HCT116 (cell line): ENCODE measurements around the gene RHOT1. TPM values are rescaled to one million over a fixed set of nuclear protein-coding genes. Genes with fewer than 3 reads are reported as not detected.
"Not testable (repeated sequence)": the region's sequence is repeated elsewhere in the genome, so short reads cannot be mapped to it uniquely, and the experiment has no call there.

Source experiments
- ATAC-seq: fragments of 200-7000 bp; cut with Tn5 transposase; 2 replicates; pipeline ENCODE4 v1.9.1; 2020; ENCODE audit warnings: mild to moderate bottlenecking, moderate library complexity
- BruUV-seq: library from RNA; stranded (reverse); fragments of 400-500 nt; replicated peaks from 2 replicates; lab custom pipeline; 2021; lab: Mats Ljungman, UMichigan
- CTCF ChIA-PET: fragments of 300-600 bp; sonication (Branson Sonifier 250); formaldehyde crosslinking; loops from one replicate; lab custom pipeline; 2021; ENCODE audit warnings: antibody characterized with exemption; lab: Charles Lee
- POLR2A ChIA-PET: fragments of 300-600, 350-600 bp; sonication (Branson Sonifier 250); formaldehyde crosslinking; loops from one replicate; lab custom pipeline; 2021; ENCODE audit warnings: antibody characterized with exemption; lab: Charles Lee
- RAD21 ChIA-PET, 2 experiments: fragments of 300-600 bp; sonication (Branson Sonifier 250); formaldehyde crosslinking; loops; one replicate each; lab custom pipeline; 2023; ENCODE audit warnings: low total read pairs in 2 of 2; ENCODE audit not compliant: uncharacterized antibody in 2 of 2, unreplicated experiment in 2 of 2, low non-redundant PET in 1 of 2; lab: Charles Lee
- DNase-seq: peaks from one replicate; pipeline ENCODE4 v3.0.0-alpha.2; 2010; ENCODE audit warnings: low read depth, low spot score
- H2AFZ ChIP-seq: fragments of 200-600 bp; shearing (Covaris generic), sonication (generic); 2 replicates; pipeline ENCODE4 v1.6.1; 2017; ENCODE audit warnings: low read depth, mixed run types, mixed read lengths, antibody characterized with exemption, low read length; ENCODE audit not compliant: poor library complexity, severe bottlenecking
- H3K27ac ChIP-seq: 2 replicates; pipeline ENCODE4 v1.5.1; 2012; ENCODE audit warnings: low read depth, low read length
- H3K27me3 ChIP-seq: fragments of 200-600 bp; sonication (generic); 2 replicates; pipeline ENCODE4 v1.6.1; 2016; ENCODE audit warnings: mixed run types, low read length, mixed read lengths; ENCODE audit not compliant: insufficient read depth
- H3K36me3 ChIP-seq, 2 experiments: fragments of 200-500 bp in 1 of 2; fragments of 200-600 bp in 1 of 2; sonication (Bioruptor generic) in 1 of 2; sonication (generic) in 1 of 2; 2 replicates each; pipeline versions ENCODE4 v1.5.1 to v1.6.1; 2014 to 2016; ENCODE audit warnings: low read length in 2 of 2, inconsistent platforms in 1 of 2, mixed read lengths in 1 of 2, mixed run types in 1 of 2; ENCODE audit not compliant: insufficient read depth in 2 of 2, control insufficient read depth in 1 of 2
- H3K4me1 ChIP-seq, 2 experiments: fragments of 200-600 bp in 1 of 2; sonication (generic) in 1 of 2; 2 replicates each; pipeline versions ENCODE4 v1.5.1 to v1.6.1; 2012 to 2017; ENCODE audit warnings: low read length in 2 of 2, inconsistent platforms in 1 of 2, mild to moderate bottlenecking in 1 of 2, mixed read lengths in 1 of 2, mixed run types in 1 of 2, moderate library complexity in 1 of 2; ENCODE audit not compliant: insufficient read depth in 2 of 2, control insufficient read depth in 1 of 2
- H3K4me2 ChIP-seq: fragments of 200-600 bp; sonication (generic); 2 replicates; pipeline ENCODE4 v1.6.1; 2017; ENCODE audit warnings: mixed run types, low read length, mixed read lengths
- H3K4me3 ChIP-seq, 2 experiments: fragments of 200-600 bp in 1 of 2; sonication (generic) in 1 of 2; replicated peaks in 1 of 2; 2 replicates each; pipeline ENCODE4 v1.5.1; 2011 to 2016; ENCODE audit warnings: low read length in 2 of 2, control low read depth in 1 of 2, low read depth in 1 of 2, mild to moderate bottlenecking in 1 of 2, mixed read lengths in 1 of 2, mixed run types in 1 of 2
- H3K79me2 ChIP-seq: fragments of 200-600 bp; sonication (generic); 2 replicates; pipeline ENCODE4 v1.6.1; 2017; ENCODE audit warnings: mild to moderate bottlenecking, mixed run types, low read length, moderate library complexity, mixed read lengths; ENCODE audit not compliant: insufficient read depth
- H3K9ac ChIP-seq: fragments of 200-600 bp; sonication (generic); 2 replicates; pipeline ENCODE4 v1.6.1; 2016; ENCODE audit warnings: low read length, mixed read lengths
- H3K9me2 ChIP-seq: fragments of 200-600 bp; sonication (generic), shearing (Covaris generic); 2 replicates; pipeline ENCODE4 v1.6.1; 2017; ENCODE audit warnings: mixed run types, mild to moderate bottlenecking, moderate library complexity; ENCODE audit not compliant: insufficient read depth
- H3K9me3 ChIP-seq, 2 experiments: fragments of 200-500 bp in 1 of 2; fragments of 200-600 bp in 1 of 2; sonication (Bioruptor generic) in 1 of 2; sonication (generic) in 1 of 2; 2 replicates each; pipeline ENCODE4 v1.6.1; 2014 to 2017; ENCODE audit warnings: low read length in 2 of 2, mixed read lengths in 2 of 2, inconsistent platforms in 1 of 2, low read depth in 1 of 2, mild to moderate bottlenecking in 1 of 2, mixed run types in 1 of 2, moderate library complexity in 1 of 2; ENCODE audit not compliant: control insufficient read depth in 1 of 2, insufficient read depth in 1 of 2
- H4K20me1 ChIP-seq: fragments of 200-600 bp; sonication (generic), shearing (Covaris generic); 2 replicates; pipeline ENCODE4 v1.6.1; 2017; ENCODE audit warnings: mixed run types, mild to moderate bottlenecking, moderate library complexity; ENCODE audit not compliant: insufficient read depth
- ATF3 ChIP-seq: IDR thresholded peaks from 2 replicates; pipeline ENCODE4 v1.6.1; 2012
- CEBPB ChIP-seq: IDR thresholded peaks from 2 replicates; pipeline ENCODE4 v1.6.1; 2012; ENCODE audit warnings: low read depth
- CTCF ChIP-seq, 3 experiments: fragments of 200-600 bp in 1 of 3; sonication (generic) in 1 of 3; IDR thresholded peaks in 2 of 3; conservative IDR thresholded peaks in 1 of 3; 2 replicates each; pipeline ENCODE4 v1.5.1; 2012 to 2017; ENCODE audit warnings: low read depth in 2 of 3, low read length in 2 of 3, antibody characterized with exemption in 1 of 3, borderline replicate concordance in 1 of 3, control low read depth in 1 of 3, mild to moderate bottlenecking in 1 of 3, mixed read lengths in 1 of 3, mixed run types in 1 of 3, moderate library complexity in 1 of 3; ENCODE audit not compliant: insufficient read depth in 1 of 3
- EGR1 ChIP-seq: IDR thresholded peaks from 2 replicates; pipeline ENCODE4 v1.6.1; 2012; ENCODE audit warnings: low read depth
- ELF1 ChIP-seq: IDR thresholded peaks from 2 replicates; pipeline ENCODE4 v1.6.1; 2012; ENCODE audit warnings: low read depth, borderline replicate concordance
- EZH2 ChIP-seq: fragments of 200-600 bp; sonication (generic); IDR thresholded peaks from 2 replicates; pipeline ENCODE4 v1.6.1; 2017; ENCODE audit warnings: antibody characterized with exemption, mixed run types
- JUND ChIP-seq: IDR thresholded peaks from 2 replicates; pipeline ENCODE4 v1.6.1; 2012
- MAX ChIP-seq: IDR thresholded peaks from 2 replicates; pipeline ENCODE4 v1.6.1; 2012
- POLR2AphosphoS5 ChIP-seq: IDR thresholded peaks from 2 replicates; pipeline ENCODE4 v1.6.1; 2011; ENCODE audit warnings: mild to moderate bottlenecking, low read depth, low read length, moderate library complexity
- TCF7L2 ChIP-seq: IDR thresholded peaks from 2 replicates; pipeline ENCODE4 v1.7.0; 2011; ENCODE audit warnings: borderline replicate concordance, inconsistent platforms; ENCODE audit not compliant: insufficient read depth, insufficient read length; ENCODE audit errors: extremely low read depth
- YY1 ChIP-seq: IDR thresholded peaks from 2 replicates; pipeline ENCODE4 v1.6.1; 2011; ENCODE audit warnings: low read length, low read depth, moderate library complexity, mild to moderate bottlenecking; ENCODE audit not compliant: insufficient replicate concordance; ENCODE audit errors: extremely low read depth
- ZNF274 ChIP-seq: fragments of 200-500 bp; sonication (Bioruptor generic); IDR thresholded peaks from 2 replicates; pipeline ENCODE4 v1.6.1; 2014; ENCODE audit warnings: mild to moderate bottlenecking, low read depth, low read length, inconsistent platforms
- intact Hi-C: fragments of 100-400 bp; cut with micrococcal nuclease; formaldehyde crosslinking; loops from 2 replicates; pipeline ENCODE4 v1.10.0; 2022
- total RNA-seq: library from RNA; stranded (reverse); gene quantifications from one replicate; pipeline ENCODE4 v1.2.1, GENCODE V29; 2021; ENCODE audit not compliant: unreplicated experiment

Gene RHOT1
- total RNA-seq, 1 experiment from 2014 or later, result 33.3 TPM

GRCh38 chr17:32114536-32114935, 27.8 kb upstream of the RHOT1 start (continued):
- no peak for TF ChIP-seq EZH2
- no peak for TF ChIP-seq ELF1
- no peak for TF ChIP-seq CTCF (IDR thresholded peaks at IDR 0.05 in 2 of 3, conservative IDR thresholded peaks at IDR 0.05 in 1 of 3; ENCODE audit: borderline replicate concordance in 1 of 3, insufficient read depth in 1 of 3, low read depth in 2 of 3, low read length in 2 of 3)
- TF ChIP-seq EGR1, result no peak

GRCh38 chr17:32115546-32115945, 26.8 kb upstream of the RHOT1 start:
- H3K79me2 ChIP-seq, H3K36me3 ChIP-seq, H3K4me2 ChIP-seq, POLR2A ChIA-PET, H3K9me2 ChIP-seq, intact Hi-C loops, H3K9me3 ChIP-seq, DNase-seq, H3K4me3 ChIP-seq, H4K20me1 ChIP-seq, H3K9ac ChIP-seq, H3K27me3 ChIP-seq, BruUV-seq, H2AFZ ChIP-seq, H3K27ac ChIP-seq, RAD21 ChIA-PET, ATAC-seq, CTCF ChIA-PET, H3K4me1 ChIP-seq: not testable (repeated sequence)

- Histone ChIP-seq H3K9me2 (no peaks in the 10 kb centered on the region), H3K27me3 (no peaks in the 10 kb centered on the region), H3K4me1 (no peaks in the 10 kb centered on the region; a peak in 1 of 4 replicates), H3K4me2 (no peak overlapping the region), H2AFZ (no peak overlapping the region), H3K79me2 (no peaks in the 10 kb centered on the region), H3K9me3 (no peaks in the 10 kb centered on the region), H3K9ac (no peak overlapping the region), H3K36me3 (no peaks in the 10 kb centered on the region), H3K27ac (no peak overlapping the region), H3K4me3 (no peak overlapping the region), H4K20me1 (no peaks in the 10 kb centered on the region)
- ChIA-PET CTCF (no interaction called here), POLR2A (no interaction called here), RAD21 (no interaction called here)
- no peak for DNase-seq
- no TSS peak for BruUV-seq
- intact Hi-C loops, result no loop called here
- no peak for ATAC-seq
- TF ChIP-seq EZH2 (no peak), ZNF274 (no peak), YY1 (no peak), ELF1 (no peak), MAX (no peak), TCF7L2 (no peak), JUND (no peak), CTCF (IDR thresholded peaks at IDR 0.05 in 2 of 3, conservative IDR thresholded peaks at IDR 0.05 in 1 of 3; ENCODE audit: borderline replicate concordance in 1 of 3, insufficient read depth in 1 of 3, low read depth in 2 of 3, low read length in 2 of 3) (no peak), ATF3 (no peak), POLR2AphosphoS5 (no peak), CEBPB (no peak)
Measured at GRCh38 chr17:32116937-32117336, 25.4 kb upstream of the RHOT1 start.
